Stimulated activated CD4-positive, alpha-beta T cell treated with anti-CD3 and anti-CD28 coated beads, TNF-alpha, amount 100 ng/mL, for 4 hours (primary cell): ENCODE data around the gene CLK4.

Source experiments
- DNase-seq, 3 experiments: peaks; one replicate each; pipeline ENCODE4 v3.0.0-alpha.2; 2020; ENCODE audit warnings: low read depth in 3 of 3

The CLK4 gene

DNA sequence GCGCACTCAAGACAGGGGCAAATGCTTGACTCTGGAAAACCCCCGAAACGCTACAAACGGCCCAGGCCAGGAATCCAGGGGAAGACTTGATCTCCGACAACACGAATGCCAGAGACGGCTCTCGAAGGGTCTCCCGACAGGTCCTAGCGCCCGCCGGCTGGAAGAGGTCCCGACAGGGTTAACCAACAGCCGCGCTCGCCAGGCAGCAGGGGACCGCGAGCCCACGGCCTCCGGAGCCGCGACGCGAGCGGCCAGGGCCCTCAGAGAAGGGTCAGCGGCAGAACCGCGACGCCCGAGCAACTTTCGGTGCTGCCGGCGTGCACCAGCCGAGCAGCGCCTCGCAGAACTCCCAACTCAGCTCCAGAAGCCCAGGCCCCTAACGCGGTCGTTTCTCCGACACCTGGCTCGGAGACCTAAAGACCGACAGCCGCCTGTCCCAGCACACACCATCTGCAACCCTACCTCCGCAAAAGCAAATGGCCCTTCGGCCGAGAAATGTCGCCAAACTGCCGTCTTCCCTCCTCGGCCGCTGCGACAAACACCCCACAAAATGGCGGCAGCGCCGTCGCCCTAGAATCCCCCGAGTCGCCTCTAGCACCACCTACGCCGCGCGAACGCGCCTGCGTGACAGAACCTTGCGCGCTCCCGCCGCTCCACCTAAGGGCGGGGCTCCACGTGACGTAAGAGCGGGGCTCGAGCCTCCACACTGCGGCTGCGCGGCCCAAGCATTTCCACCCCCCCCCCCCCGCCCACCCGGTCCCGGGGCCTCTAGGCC, at the start of gene CLK4:
CLK4 (minus strand) TSS at position 567 of the 775 bp plus-strand sequence. CDS start 3,634 bp downstream, outside the sequence.
- DNase-seq: peak; percentile 92 to 96 (median 94)

DNA sequence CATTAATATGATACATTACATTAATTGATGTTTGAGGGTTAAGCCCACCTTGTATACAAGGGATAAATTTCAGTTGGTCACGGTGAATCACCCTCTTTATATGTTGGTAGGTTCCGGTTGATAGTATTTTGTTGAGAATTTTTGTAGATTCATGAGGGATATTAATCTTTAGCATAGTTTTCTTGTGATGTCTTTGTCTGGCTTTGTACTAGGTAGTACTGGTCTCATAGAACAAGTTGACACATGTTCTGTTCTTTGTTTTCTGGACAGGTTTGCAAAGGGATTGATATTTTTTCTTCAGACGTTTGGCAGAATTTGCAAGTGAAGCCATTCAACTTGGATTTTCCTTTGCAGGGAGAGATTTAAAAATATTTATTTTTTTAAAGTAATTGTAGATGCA, 49.1 kb upstream of the CLK4 start:
- no peak for DNase-seq

DNA sequence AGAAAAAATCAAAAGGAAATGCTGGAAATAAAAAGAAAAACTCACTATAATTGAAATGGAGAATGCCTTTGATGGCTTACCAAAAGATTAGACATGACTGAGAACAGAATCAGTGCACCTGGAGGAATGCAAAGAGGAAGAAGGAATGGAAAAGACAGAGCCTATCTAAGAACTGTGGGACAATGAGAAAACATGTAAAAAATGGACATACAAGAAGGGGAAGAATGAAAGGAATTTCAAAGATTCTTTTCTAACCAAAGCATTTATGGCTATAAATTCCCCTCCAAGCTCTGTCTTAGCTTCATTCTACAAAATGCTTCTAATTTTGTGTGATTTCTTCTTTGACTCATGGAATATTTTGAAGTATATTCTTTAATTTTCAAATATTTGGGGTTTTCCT, 47.5 kb upstream of the CLK4 start:
- no peak for DNase-seq

DNA sequence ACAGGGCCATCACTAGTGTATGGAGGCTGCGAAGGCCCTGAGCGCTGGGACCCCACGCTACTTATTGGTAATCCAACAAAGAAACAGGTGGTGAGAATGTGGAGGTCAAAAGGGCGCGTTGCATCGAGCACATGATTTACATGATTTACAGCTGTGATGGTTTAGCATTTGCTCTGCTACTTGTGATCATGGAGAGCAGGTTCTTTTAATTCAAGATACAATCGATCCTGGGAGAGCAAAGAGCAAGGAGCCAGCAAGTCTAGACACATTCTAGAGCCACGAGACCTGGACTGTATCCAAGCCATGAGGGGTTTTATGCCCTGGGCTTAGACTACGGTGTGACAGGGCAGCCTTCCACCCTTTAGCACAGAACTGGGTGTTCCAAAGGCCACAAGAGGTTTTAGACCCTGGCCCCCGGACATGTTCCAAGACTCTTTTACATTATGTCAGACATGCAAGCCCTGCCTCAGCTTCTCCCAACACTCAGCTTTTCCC, 47.0 kb upstream of the CLK4 start:
- DNase-seq: no peak

- DNase-seq: no peak
Measured at GRCh38 chr5:178672630-178673029, 45.8 kb upstream of the CLK4 start.

GRCh38 chr5:178671602-178672144, 44.8 kb upstream of the CLK4 start:
- no peak for DNase-seq

DNA sequence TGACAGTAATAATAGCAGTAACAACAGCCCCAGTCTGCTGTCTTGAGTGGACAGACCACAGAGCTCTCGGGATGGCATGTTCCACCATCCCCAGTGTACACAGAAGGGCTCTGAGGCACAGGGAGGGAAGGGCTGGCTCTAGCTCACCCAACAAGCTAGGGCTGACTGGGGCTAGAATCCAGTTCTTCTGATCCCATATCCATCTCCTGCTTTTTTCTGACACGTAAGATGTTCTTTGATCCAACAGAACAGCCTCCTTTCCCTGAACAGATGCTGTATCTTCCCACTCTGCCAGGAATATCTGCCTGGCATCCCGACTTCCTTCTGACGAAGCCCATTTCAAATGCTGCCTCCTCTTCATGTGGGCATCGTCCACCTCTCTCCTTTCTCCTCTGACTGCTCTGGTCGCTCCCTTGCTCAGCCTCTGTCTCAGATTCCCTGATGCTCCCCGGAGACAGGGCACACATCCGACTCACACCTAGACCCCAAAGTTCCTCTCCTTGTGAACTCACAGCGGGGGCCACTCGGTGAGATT, 43.6 kb upstream of the CLK4 start:
- no peak for DNase-seq

GRCh38 chr5:178668579-178668978, 41.7 kb upstream of the CLK4 start:
- DNase-seq: no peak

DNA sequence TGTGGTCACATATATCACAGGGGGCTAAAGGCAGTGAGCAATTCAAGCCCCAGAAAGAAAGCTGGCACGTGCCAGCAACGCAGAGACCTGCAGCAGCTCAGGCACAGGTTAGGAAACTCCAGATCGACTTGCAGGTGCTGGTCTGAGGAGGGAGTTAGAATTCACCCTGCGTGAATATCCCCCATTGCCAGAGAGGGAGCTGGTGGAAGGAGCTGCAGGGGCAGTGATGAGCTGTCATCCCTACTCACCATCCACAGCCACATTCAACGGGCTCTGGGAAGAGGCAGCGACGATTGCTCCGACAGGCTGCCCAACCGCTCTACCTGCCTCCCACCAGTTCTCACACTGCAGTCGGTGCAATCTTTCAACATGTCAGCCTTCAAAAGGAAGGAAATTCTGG, 40.8 kb upstream of the CLK4 start:
- DNase-seq: no peak

DNA sequence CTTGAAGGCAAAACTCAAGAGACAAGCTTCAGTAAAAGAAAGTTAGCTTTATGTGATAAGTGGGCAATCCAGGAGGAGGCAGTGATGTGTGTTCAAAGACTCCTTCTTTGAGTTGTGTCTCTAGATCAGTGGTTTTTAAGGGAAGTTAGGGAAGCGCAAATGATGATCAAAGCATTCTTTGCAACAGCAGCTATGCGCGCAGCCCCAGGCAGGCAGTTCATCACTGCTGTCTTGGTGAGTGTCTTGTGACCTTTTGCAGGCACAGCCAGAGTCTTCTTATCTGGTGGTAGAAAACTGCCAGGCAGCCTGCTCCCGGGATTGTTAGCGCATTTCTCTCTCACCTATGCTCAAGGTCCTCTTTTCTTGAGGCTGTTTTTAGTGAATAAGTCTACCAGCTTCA, 40.3 kb upstream of the CLK4 start:
- no peak for DNase-seq

DNA sequence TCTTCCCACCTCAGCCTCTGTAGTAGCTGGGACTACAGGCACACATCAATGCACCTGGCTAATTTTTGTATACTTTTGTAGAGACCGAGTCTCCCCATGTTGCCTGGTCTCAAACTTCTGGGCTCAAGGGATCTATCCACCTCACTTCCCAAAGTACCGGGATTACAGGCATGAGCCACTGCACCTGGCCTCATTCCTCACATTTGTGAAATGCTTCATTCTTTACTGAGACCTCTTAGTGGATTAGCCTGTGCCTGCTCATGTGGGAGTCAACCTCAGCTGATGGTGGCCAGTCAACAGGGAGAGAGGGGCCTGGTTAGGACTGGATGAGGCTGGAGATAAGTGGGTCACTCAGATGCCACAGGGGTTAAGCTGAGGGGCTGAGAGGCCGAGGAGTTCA, 37.3 kb upstream of the CLK4 start:
- DNase-seq: no peak

DNA sequence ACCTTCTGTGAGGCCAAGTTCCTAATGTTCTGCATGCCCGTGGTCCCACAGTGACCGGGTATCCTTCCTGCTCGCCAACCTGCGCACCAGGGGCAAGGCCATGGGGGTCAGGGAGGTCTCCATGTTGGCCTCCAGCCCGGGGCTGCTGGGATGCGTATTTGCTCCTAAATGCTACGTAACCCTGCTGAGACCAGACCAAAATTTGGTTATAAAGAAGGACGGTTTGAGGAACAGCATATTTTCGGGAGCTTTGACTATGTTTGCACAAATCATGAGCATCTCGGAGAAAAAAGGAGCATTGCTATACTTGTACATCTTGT, 35.7 kb upstream of the CLK4 start:
- no peak for DNase-seq

GRCh38 chr5:178661836-178662540, 35.1 kb upstream of the CLK4 start:
- DNase-seq: no peak

- no peak for DNase-seq
Measured at GRCh38 chr5:178651046-178651810, 24.4 kb upstream of the CLK4 start.

DNA sequence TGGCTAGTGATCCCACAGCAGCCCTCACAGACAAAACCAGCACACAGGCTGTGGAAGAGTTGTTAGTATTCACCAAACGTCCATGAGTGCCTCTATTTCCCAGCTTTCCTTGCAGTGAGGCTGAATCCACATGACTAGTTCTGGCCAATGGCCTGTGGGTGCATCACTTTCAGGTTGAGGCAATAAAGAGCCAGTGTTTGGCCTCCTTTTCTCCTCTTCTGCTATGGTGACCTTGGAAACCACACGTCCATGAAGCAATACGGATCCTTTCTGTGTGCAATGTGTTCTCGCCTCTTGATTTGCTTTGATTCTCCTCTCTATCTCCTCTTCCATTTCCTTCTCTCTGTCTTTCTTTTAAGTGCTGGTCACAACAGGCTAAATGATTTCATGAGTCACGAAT, 23.4 kb upstream of the CLK4 start:
- no peak for DNase-seq

DNA sequence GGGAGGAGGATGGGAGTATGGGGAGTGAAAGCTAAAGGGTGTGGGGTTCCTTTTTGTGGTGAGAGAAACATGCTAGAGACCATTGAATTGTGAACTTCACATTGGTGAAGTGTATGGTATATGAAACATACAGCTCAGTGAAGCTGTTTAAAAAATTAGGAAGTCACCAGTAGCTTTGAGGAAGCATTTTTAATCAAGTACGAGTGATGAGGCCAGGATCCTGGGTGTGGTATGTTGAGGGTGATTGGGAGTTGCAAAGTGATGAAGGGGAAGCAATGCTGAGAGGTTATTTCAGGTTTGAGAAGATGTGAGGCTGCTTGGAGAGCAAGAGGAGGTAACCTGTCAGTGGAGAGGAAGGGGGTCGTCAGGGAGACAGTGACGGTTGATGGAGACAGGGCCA, 22.7 kb upstream of the CLK4 start:
- DNase-seq: no peak

GRCh38 chr5:178644826-178645545, 18.1 kb upstream of the CLK4 start:
- no peak for DNase-seq

GRCh38 chr5:178642351-178642909, 15.6 kb upstream of the CLK4 start:
- DNase-seq: no peak

DNA sequence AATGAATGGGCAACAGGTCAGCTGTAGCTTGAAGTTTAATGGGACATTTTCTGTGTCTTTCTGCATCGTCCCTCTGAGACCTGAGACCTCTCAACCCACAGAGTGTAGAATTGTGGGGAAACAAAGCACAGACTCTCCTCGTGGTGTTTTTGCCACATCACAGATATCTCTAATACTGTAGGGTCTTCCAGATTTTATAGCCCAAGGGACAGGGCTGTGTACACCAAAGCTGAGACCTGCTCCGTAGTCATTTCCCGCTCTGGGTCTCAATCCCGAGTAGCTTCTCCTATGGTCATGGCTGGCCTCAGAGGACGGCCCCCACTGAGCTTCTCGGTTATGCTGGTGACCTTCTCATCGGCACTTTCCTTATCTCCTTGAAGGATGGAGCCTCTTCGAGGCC, 14.9 kb upstream of the CLK4 start:
- DNase-seq: no peak

GRCh38 chr5:178640331-178641045, 13.6 kb upstream of the CLK4 start:
- DNase-seq: no peak
